Gastrocnemius medialis (tissue), 4 donors: ENCODE measurements around the gene SECISBP2.

Source experiments
- CTCF ChIP-seq, 5 experiments: fragments of 450-650 bp in 3 of 5; fragments of 200-600 bp in 2 of 5; sonication (generic) in 2 of 5; IDR thresholded peaks in 4 of 5; conservative IDR thresholded peaks in 1 of 5; 1 replicate in 4 of 5; 2 replicates in 1 of 5; pipeline ENCODE4 v1.5.1; 2016 to 2019; ENCODE audit warnings: antibody characterized with exemption in 5 of 5, mild to moderate bottlenecking in 3 of 5, moderate library complexity in 3 of 5
- POLR2A ChIP-seq, 2 donors: fragments of 450-650 bp; IDR thresholded peaks; one replicate each; pipeline ENCODE4 v1.6.1; 2017; ENCODE audit warnings: antibody characterized with exemption in 2 of 2, mild to moderate bottlenecking in 2 of 2, moderate library complexity in 2 of 2

DNA sequence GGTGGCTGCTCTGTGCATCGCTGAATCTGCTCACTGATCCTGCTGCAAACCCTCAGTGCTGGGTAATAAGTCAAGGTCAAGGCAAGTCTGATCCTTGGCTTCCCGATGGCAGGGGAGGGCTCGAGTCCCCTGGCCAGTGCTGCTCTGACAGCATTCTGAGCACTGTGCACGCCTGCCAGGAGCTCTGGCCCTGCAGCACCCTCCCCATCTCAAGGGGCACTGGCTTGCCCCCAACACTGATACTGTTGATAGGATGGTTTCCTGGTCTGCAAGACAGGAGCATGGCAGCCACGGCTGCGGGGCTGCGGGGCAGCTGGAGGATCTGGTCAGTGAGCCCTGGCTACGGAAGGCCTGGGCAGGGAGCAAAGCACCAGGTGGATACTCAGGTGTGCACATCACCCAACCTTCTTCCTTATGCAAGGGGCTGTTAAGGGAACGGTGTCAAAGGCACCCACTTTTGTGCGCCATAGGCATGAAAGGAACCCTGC is 71.8 kb downstream of the SECISBP2 start:
- TF ChIP-seq CTCF (IDR thresholded peaks at IDR 0.05 in 4 of 5, conservative IDR thresholded peaks at IDR 0.05 in 1 of 5) (no peak), POLR2A (IDR thresholded peaks at IDR 0.05) (no peak)
